Measurements from ENCODE around the gene RNF17. TPM values are rescaled to one million over a fixed set of nuclear protein-coding genes. Genes with fewer than 3 reads are reported as not detected.

RNF17 gene
- total and polyA plus RNA-seq, 4 donors = 0.06 to 0.44 (median 0.18) TPM

DNA sequence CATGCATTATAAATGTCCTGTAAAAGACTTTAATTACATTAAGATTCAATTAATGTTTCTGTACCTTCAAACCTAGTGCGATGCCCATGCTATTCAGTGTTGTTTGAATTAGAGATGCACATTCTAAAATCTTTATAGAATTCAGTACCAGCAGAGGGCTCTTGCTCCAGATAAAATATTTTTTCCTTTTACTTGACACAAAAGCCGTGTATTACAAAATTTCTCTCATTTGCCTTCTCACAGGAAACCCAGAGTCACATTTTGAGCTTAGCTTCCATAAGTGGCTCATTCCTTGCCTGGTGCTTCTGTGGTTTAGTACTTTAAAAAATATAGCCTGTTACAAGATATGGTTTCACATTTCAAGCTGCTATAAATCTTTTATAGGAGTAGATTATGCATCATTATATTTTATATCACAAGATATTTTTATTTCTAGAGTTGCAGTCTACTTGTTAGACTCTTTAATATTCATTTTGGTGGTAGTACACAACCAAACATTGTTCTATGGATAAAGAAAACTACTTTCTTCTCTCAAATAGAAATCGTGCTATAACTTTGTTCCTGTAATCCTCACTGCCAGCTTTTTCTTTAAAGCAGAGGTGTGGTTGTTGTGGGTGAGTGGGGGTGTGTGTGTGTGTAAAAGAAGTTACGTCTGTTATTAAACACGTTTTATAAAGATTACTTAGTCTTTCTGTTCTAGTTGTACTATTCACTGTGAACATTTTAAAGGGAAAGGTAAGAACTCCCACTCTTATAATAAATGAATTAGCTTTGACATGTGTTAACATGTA, 101.4 kb downstream of the RNF17 start:
- DNase-seq (ENCODE audit: low read depth in 4 of 6, low spot score in 6 of 6) = peak in 2 of 6 donors; percentile 17 to 57
- no peak overlapping the region for H3K27ac ChIP-seq (ENCODE audit: low read depth, low read length)
- no CpG with 5 or more reads among the region's 5 CpGs for WGBS (ENCODE audit: insufficient coverage)
- no peaks in the 10 kb centered on the region for H3K4me1 ChIP-seq (ENCODE audit: control insufficient read depth, insufficient read depth, low read length)
- H3K27me3 ChIP-seq (ENCODE audit: control insufficient read depth, insufficient read depth, low read length) = no peaks in the 10 kb centered on the region
- H3K4me3 ChIP-seq (ENCODE audit: low read depth, low read length) = no peak overlapping the region
- no peaks in the 10 kb centered on the region for H3K9me3 ChIP-seq (ENCODE audit: control insufficient read depth, insufficient read depth, low read length)
- no peaks in the 10 kb centered on the region for H3K36me3 ChIP-seq (ENCODE audit: control insufficient read depth, insufficient read depth, low read length)

DNA sequence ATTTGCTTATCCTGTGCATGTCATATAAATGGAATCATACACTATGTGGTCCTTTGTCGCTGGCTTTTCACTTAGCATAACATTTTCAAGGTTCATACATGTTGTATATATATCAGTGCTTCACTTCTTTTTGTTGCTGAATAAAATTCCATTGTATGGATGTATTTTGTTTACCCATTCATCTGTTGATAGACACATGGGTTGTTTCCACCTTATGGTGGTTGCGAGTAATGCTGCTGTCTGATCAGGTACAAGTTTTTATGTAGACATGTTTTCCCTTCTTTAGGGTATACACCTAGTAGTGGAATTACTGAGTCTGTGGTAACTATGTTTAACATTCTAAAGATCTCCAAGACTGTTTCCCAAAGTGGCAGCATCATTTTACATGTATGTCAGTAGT, 102.5 kb downstream of the RNF17 start:
- H3K4me1 ChIP-seq (ENCODE audit: control insufficient read depth, insufficient read depth, low read length) = no peaks in the 10 kb centered on the region
- DNase-seq (ENCODE audit: low read depth in 4 of 6, low spot score in 6 of 6) = no peak
- H3K4me3 ChIP-seq (ENCODE audit: low read depth, low read length) = no peak overlapping the region
- no peaks in the 10 kb centered on the region for H3K27me3 ChIP-seq (ENCODE audit: control insufficient read depth, insufficient read depth, low read length)
- no peaks in the 10 kb centered on the region for H3K9me3 ChIP-seq (ENCODE audit: control insufficient read depth, insufficient read depth, low read length)
- no CpG with 5 or more reads among the region's 2 CpGs for WGBS (ENCODE audit: insufficient coverage)
- no peak overlapping the region for H3K27ac ChIP-seq (ENCODE audit: low read depth, low read length)
- H3K36me3 ChIP-seq (ENCODE audit: control insufficient read depth, insufficient read depth, low read length) = no peaks in the 10 kb centered on the region

DNA sequence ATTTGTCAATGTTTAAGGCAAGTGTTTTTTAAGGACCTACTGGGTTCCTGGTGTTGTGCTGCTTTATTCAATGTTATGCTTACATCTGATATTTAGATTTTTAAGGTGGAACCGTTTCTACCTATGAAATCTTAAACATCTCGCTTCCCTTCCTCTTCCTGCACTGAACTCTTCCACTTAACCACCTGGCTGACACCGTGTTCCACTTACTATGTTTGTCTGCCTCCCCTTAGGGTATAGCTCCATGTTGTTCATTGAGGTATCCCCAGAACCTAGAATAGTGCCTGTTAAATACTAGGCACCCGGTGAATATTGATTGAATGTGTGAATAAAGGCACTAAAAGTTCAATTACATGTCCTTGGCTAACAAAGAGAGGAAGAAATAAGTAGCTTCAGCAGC, 104.9 kb downstream of the RNF17 start:
- Histone ChIP-seq H3K27ac (ENCODE audit: low read depth, low read length) (no peak overlapping the region), H3K9me3 (ENCODE audit: control insufficient read depth, insufficient read depth, low read length) (no peaks in the 10 kb centered on the region), H3K4me1 (ENCODE audit: control insufficient read depth, insufficient read depth, low read length) (no peaks in the 10 kb centered on the region), H3K27me3 (ENCODE audit: control insufficient read depth, insufficient read depth, low read length) (no peaks in the 10 kb centered on the region), H3K4me3 (ENCODE audit: low read depth, low read length) (no peak overlapping the region), H3K36me3 (ENCODE audit: control insufficient read depth, insufficient read depth, low read length) (no peaks in the 10 kb centered on the region)
- 50% methylated on average over 1 of the region's 4 CpGs for WGBS (ENCODE audit: insufficient coverage)
- no peak for DNase-seq (ENCODE audit: low read depth in 4 of 6, low spot score in 6 of 6)

DNA sequence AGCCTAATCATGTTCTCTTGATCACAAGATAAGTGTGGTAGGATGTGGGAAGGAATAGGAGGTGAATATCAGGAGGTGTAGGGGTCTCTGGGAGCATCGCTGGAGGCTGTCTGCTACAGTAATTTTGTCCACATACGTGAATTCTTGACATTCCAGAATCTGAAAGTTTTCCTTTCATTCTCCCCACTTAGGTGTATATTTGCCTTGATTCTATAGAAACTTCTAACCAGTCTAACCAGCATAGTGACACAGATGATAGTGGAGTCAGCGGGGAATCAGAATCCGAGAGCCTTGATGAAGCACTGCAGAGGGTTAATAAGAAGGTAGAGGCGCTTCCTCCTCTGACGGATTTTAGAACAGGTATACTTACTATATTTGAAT, 106.4 kb downstream of the RNF17 start:
- Histone ChIP-seq H3K27ac (ENCODE audit: low read depth, low read length) (no peak overlapping the region), H3K9me3 (ENCODE audit: control insufficient read depth, insufficient read depth, low read length) (no peaks in the 10 kb centered on the region), H3K27me3 (ENCODE audit: control insufficient read depth, insufficient read depth, low read length) (no peaks in the 10 kb centered on the region), H3K36me3 (ENCODE audit: control insufficient read depth, insufficient read depth, low read length) (no peaks in the 10 kb centered on the region), H3K4me1 (ENCODE audit: control insufficient read depth, insufficient read depth, low read length) (no peaks in the 10 kb centered on the region), H3K4me3 (ENCODE audit: low read depth, low read length) (no peak overlapping the region)
- DNase-seq (ENCODE audit: low read depth in 4 of 6, low spot score in 6 of 6) = no peak
- no CpG with 5 or more reads among the region's 6 CpGs for WGBS (ENCODE audit: insufficient coverage)

DNA sequence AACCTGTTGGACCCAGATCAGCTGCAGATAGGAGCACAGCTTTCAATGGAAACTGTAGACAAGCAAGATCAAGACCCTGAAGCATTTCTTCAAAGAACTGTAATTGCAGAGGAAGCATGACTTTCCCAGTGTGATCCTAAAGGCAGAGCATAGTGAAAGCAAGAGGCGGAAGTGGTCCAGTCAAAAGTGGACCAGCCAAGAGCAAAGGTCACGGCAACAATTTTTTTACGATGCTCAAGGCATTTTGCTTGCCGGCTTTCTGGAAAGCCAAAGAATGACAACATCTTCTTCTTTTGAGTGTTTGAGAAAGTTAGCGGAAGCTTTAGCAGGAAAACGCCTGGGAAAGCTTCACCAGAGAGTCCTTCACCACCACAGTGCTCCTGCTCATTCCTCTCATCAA, 111.6 kb downstream of the RNF17 start:
- 93% methylated on average over 5 of the region's 6 CpGs for WGBS (ENCODE audit: insufficient coverage)

DNA sequence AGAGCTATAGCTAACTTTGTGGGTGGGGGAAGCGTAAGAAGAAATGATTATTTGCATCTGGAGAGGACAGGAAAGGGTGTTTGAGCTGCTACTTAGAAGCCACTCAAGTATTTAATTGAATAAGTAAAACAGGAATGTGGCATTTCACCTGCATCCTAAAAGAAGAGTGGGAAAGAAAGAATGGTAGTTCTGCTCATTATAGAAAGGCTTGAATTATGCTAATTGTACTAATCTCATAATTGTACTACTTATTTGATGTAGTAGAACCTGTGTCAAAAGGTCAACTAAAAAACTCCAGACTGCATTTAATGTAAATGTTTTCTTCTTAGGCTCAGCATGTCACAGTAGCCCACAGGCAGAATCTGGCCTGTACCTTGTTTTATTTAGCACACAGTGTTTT, 113.6 kb downstream of the RNF17 start:
- Histone ChIP-seq H3K36me3 (ENCODE audit: control insufficient read depth, insufficient read depth, low read length) (no peaks in the 10 kb centered on the region), H3K9me3 (ENCODE audit: control insufficient read depth, insufficient read depth, low read length) (no peaks in the 10 kb centered on the region), H3K4me1 (ENCODE audit: control insufficient read depth, insufficient read depth, low read length) (no peaks in the 10 kb centered on the region), H3K4me3 (ENCODE audit: low read depth, low read length) (no peak overlapping the region), H3K27ac (ENCODE audit: low read depth, low read length) (no peak overlapping the region), H3K27me3 (ENCODE audit: control insufficient read depth, insufficient read depth, low read length) (no peaks in the 10 kb centered on the region)
- WGBS (ENCODE audit: insufficient coverage) = no CpG with 5 or more reads among the region's 1 CpG
- DNase-seq (ENCODE audit: low read depth in 4 of 6, low spot score in 6 of 6) = no peak

More for the DNA sequence above, 111.6 kb downstream of the RNF17 start:
- no peaks in the 10 kb centered on the region for H3K36me3 ChIP-seq (ENCODE audit: control insufficient read depth, insufficient read depth, low read length)
- no peak overlapping the region for H3K27ac ChIP-seq (ENCODE audit: low read depth, low read length)
- H3K27me3 ChIP-seq (ENCODE audit: control insufficient read depth, insufficient read depth, low read length) = no peaks in the 10 kb centered on the region
- H3K4me3 ChIP-seq (ENCODE audit: low read depth, low read length) = no peak overlapping the region
- H3K4me1 ChIP-seq (ENCODE audit: control insufficient read depth, insufficient read depth, low read length) = no peaks in the 10 kb centered on the region
- no peak for DNase-seq (ENCODE audit: low read depth in 4 of 6, low spot score in 6 of 6)
- no peaks in the 10 kb centered on the region for H3K9me3 ChIP-seq (ENCODE audit: control insufficient read depth, insufficient read depth, low read length)

DNA sequence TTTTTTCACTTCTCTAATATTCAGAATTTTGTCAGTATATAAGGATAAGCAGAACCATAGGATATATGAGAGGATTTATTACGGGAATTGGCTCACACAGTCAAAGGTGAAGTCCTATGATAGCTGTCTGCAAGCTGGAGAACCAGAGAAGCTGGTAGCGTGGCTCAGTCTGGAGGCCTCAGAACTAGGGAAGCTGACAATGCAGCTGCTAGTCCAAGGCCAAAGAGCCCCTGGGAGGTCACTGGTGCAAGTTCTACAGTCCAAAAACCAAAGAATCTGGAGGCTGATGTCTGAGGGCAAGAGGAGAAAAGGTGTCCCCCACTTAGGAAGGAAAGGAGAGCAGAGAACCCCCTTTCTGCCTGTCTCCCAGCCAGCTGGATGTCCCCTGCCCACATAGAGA, 114.4 kb downstream of the RNF17 start:
- H3K4me3 ChIP-seq (ENCODE audit: low read depth, low read length) = no peak overlapping the region
- no peaks in the 10 kb centered on the region for H3K36me3 ChIP-seq (ENCODE audit: control insufficient read depth, insufficient read depth, low read length)
- H3K27ac ChIP-seq (ENCODE audit: low read depth, low read length) = no peak overlapping the region
- no peaks in the 10 kb centered on the region for H3K4me1 ChIP-seq (ENCODE audit: control insufficient read depth, insufficient read depth, low read length)
- WGBS (ENCODE audit: insufficient coverage) = 87% methylated on average over 2 of the region's 2 CpGs
- no peaks in the 10 kb centered on the region for H3K9me3 ChIP-seq (ENCODE audit: control insufficient read depth, insufficient read depth, low read length)
- H3K27me3 ChIP-seq (ENCODE audit: control insufficient read depth, insufficient read depth, low read length) = no peaks in the 10 kb centered on the region
- DNase-seq (ENCODE audit: low read depth in 4 of 6, low spot score in 6 of 6) = no peak

DNA sequence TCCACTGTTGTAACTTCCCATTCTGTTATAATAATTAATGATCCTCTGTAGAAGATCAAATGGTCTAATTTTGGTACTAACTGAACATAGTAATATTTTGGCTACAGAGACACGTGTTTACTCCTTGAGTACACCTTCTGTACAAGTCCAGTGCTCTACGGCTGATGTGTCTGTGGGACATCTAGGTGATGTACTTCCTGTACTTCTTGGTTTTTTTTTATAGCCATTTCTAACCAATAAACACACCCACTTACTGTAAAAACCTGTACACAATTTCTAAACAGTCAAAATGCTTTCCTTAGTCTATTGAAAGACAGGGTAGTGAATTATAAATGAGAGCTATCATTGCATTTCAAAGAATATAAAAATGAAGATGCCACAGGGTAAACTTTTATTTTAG, 118.7 kb downstream of the RNF17 start:
- no peak overlapping the region for H3K4me3 ChIP-seq (ENCODE audit: low read depth, low read length)
- H3K36me3 ChIP-seq (ENCODE audit: control insufficient read depth, insufficient read depth, low read length) = no peaks in the 10 kb centered on the region
- no peaks in the 10 kb centered on the region for H3K27me3 ChIP-seq (ENCODE audit: control insufficient read depth, insufficient read depth, low read length)
- no peaks in the 10 kb centered on the region for H3K4me1 ChIP-seq (ENCODE audit: control insufficient read depth, insufficient read depth, low read length)
- no CpG with 5 or more reads among the region's 2 CpGs for WGBS (ENCODE audit: insufficient coverage)
- H3K27ac ChIP-seq (ENCODE audit: low read depth, low read length) = no peak overlapping the region
- no peaks in the 10 kb centered on the region for H3K9me3 ChIP-seq (ENCODE audit: control insufficient read depth, insufficient read depth, low read length)
- no peak for DNase-seq (ENCODE audit: low read depth in 4 of 6, low spot score in 6 of 6)

DNA sequence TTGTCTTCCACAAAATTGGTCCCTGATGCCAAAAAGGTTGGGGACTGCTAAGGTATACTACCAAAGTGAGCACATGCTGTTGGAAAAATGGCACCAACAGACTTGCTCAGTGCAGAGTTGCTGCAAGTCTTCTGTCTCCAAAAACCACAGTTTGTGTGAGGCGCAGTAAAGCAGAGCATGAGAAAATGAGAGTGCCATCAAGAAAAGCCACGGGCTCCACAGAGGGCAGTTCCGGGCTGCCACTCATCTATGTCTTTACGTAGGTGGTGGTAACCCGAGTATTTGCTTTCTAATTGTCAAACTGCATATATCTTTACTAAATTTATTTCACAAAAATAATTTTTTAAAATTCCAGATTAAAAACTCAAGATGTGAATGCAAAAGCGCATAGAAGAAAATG, 123.8 kb downstream of the RNF17 start:
- DNase-seq (ENCODE audit: low read depth in 4 of 6, low spot score in 6 of 6) = no peak
- Histone ChIP-seq H3K4me3 (ENCODE audit: low read depth, low read length) (no peak overlapping the region), H3K27ac (ENCODE audit: low read depth, low read length) (no peak overlapping the region), H3K27me3 (ENCODE audit: control insufficient read depth, insufficient read depth, low read length) (no peaks in the 10 kb centered on the region), H3K4me1 (ENCODE audit: control insufficient read depth, insufficient read depth, low read length) (no peaks in the 10 kb centered on the region), H3K36me3 (ENCODE audit: control insufficient read depth, insufficient read depth, low read length) (peaks cover 24% of the 10 kb centered on the region), H3K9me3 (ENCODE audit: control insufficient read depth, insufficient read depth, low read length) (no peaks in the 10 kb centered on the region)
- 100% methylated on average over 1 of the region's 6 CpGs for WGBS (ENCODE audit: insufficient coverage)

DNA sequence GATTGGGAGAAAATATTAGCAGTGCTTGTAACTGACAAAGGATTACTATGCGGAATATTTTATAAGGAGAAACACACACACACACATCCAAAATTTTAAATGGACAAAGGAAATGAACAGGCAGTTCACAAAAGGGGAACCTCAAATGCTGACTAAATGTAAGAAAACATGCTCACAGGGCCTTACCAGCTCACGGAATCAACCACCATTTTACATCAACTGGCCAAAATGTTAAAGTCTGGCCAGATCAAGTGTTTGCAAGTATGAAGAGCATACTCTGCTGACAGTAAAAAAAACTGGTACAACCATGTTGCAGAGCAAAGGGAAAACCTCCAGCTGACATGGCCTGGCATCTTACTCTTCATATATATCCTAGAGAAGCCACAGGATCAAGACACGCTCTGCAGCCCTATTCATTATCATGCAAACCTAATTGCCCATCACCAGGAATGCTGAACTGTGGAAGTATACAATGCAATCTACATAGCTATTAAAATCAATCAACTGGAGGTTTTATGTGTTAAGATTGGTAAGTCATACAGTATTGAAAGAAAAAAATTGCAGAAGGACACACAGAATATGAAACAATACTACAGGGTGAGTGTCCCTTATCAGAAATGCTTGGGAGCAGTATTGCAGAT, 124.4 kb downstream of the RNF17 start:
- WGBS (ENCODE audit: insufficient coverage) = no CpG with 5 or more reads among the region's 3 CpGs
- no peak for DNase-seq (ENCODE audit: low read depth in 4 of 6, low spot score in 6 of 6)
- Histone ChIP-seq H3K9me3 (ENCODE audit: control insufficient read depth, insufficient read depth, low read length) (no peaks in the 10 kb centered on the region), H3K4me1 (ENCODE audit: control insufficient read depth, insufficient read depth, low read length) (no peaks in the 10 kb centered on the region), H3K36me3 (ENCODE audit: control insufficient read depth, insufficient read depth, low read length) (peaks cover 27% of the 10 kb centered on the region), H3K4me3 (ENCODE audit: low read depth, low read length) (no peak overlapping the region), H3K27ac (ENCODE audit: low read depth, low read length) (no peak overlapping the region), H3K27me3 (ENCODE audit: control insufficient read depth, insufficient read depth, low read length) (no peaks in the 10 kb centered on the region)
